ENCODE measurements around the gene PHF23.
A peak's percentile ranks its signal among the peaks of the same experiment; 100 is the strongest.

PHF23 gene

GRCh38 chr17:7232114-7232513, 7.1 kb downstream of the PHF23 start:
- Mint-ChIP-seq H3K36me3 (ENCODE audit: low read depth) (peaks cover 64% of the 10 kb centered on the region), H3K4me1 (peaks cover 31% of the 10 kb centered on the region), H3K4me3 (peak overlapping the region; percentile 53 to 100 (median 68)), H3K9me3 (no peaks in the 10 kb centered on the region), H3K27me3 (ENCODE audit: low read depth) (no peaks in the 10 kb centered on the region), H3K27ac (peak overlapping the region in 2 of 3 experiments; percentile 23 to 25)
- TF ChIP-seq CTCF (IDR thresholded peaks at IDR 0.05; ENCODE audit: unreplicated experiment in 3 of 3) = no peak

GRCh38 chr17:7229504-7229903, 9.8 kb downstream of the PHF23 start:
- Mint-ChIP-seq H3K36me3 (ENCODE audit: low read depth) (peaks cover 41% of the 10 kb centered on the region), H3K27me3 (ENCODE audit: low read depth) (no peaks in the 10 kb centered on the region), H3K27ac (no peak overlapping the region), H3K9me3 (no peaks in the 10 kb centered on the region), H3K4me1 (peaks cover 20% of the 10 kb centered on the region), H3K4me3 (peak overlapping the region in 2 of 3 experiments; percentile 40 to 59)
- no peak for TF ChIP-seq CTCF (IDR thresholded peaks at IDR 0.05; ENCODE audit: unreplicated experiment in 3 of 3)

GRCh38 chr17:7228920-7229319, 10.3 kb downstream of the PHF23 start:
- no peak overlapping the region for H3K4me3 Mint-ChIP-seq
- H3K9me3 Mint-ChIP-seq = no peaks in the 10 kb centered on the region
- H3K4me1 Mint-ChIP-seq = peaks cover 19% of the 10 kb centered on the region
- peaks cover 41% of the 10 kb centered on the region for H3K36me3 Mint-ChIP-seq (ENCODE audit: low read depth)
- no peaks in the 10 kb centered on the region for H3K27me3 Mint-ChIP-seq (ENCODE audit: low read depth)
- H3K27ac Mint-ChIP-seq = no peak overlapping the region
- no peak for TF ChIP-seq CTCF (IDR thresholded peaks at IDR 0.05; ENCODE audit: unreplicated experiment in 3 of 3)

DNA sequence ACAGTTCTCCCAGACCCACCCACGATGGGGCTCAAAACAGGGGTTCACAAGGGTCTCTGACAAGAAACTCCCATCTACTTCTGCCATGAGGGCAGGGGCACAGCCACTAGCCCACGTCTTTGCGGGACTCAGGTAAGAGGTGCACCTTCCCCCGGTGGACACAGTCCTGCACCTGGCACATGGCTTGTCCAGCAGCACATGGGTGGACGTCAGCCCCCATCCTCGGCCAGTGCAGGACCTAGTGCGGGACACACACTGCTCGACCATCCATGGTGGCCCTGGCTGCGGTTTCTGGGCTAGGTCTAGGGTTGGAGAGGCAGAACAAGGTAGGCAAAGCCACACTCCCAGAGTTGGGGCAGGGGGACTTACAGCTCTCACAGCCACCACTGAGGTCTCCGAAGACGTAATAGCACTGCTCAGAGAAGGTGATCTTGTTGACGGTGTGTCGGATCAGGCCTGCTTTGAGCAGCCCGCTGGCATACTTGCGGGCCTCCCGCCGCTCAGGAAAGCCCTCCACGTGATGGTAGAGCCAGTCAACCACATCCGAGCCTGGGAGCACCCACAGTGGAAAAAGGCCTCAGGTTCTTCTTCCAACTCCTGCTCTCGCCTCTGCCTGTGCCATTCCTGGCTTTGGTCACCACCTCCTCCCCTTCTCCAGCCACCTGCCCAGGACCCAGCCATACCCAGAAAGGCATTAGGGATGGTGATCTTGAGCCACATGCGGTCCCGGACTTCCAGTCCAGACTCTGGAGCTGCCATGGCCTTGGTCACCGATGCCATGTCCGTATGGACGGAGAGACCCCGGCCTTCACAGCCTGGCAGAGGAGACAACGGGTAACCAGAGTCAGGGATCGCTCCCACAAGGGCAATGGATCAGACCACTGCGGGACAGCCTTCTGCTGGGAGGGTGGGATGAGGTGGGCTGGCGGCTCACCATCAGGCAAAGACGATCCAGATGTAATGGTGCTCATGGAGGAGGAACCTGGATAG, 12.2 kb downstream of the PHF23 start:
- Mint-ChIP-seq H3K9me3 (no peaks in the 10 kb centered on the region), H3K36me3 (ENCODE audit: low read depth) (peaks cover 53% of the 10 kb centered on the region), H3K27ac (no peak overlapping the region), H3K4me3 (no peak overlapping the region), H3K4me1 (peaks cover 3% of the 10 kb centered on the region), H3K27me3 (ENCODE audit: low read depth) (no peaks in the 10 kb centered on the region)
- TF ChIP-seq CTCF (IDR thresholded peaks at IDR 0.05; ENCODE audit: unreplicated experiment in 3 of 3) = no peak

GRCh38 chr17:7225711-7226331, 13.4 kb downstream of the PHF23 start:
- peaks cover 12% of the 10 kb centered on the region for H3K4me1 Mint-ChIP-seq
- no peaks in the 10 kb centered on the region for H3K9me3 Mint-ChIP-seq
- no peak overlapping the region for H3K27ac Mint-ChIP-seq
- peaks cover 50% of the 10 kb centered on the region for H3K36me3 Mint-ChIP-seq (ENCODE audit: low read depth)
- no peaks in the 10 kb centered on the region for H3K27me3 Mint-ChIP-seq (ENCODE audit: low read depth)
- TF ChIP-seq CTCF (IDR thresholded peaks at IDR 0.05; ENCODE audit: unreplicated experiment in 3 of 3) = no peak
- H3K4me3 Mint-ChIP-seq = no peak overlapping the region

Data from nephron (organoid).